Muscle of leg (tissue), 11 donors: ENCODE results near the gene PNLIPRP2. TPM values are rescaled to one million over a fixed set of nuclear protein-coding genes. Genes with fewer than 3 reads are reported as not detected.

Source experiments
- DNase-seq: peaks from one replicate; pipeline ENCODE4 v3.0.0; 2013
- H3K27ac ChIP-seq: one replicate; pipeline ENCODE4 v1.5.1; 2013; ENCODE audit warnings: mild to moderate bottlenecking, low read length, control low read depth
- H3K27me3 ChIP-seq: one replicate; pipeline ENCODE4 v1.6.1; 2013; ENCODE audit warnings: low read length; ENCODE audit not compliant: control insufficient read depth, insufficient read depth
- H3K36me3 ChIP-seq: one replicate; pipeline ENCODE4 v1.6.1; 2013; ENCODE audit warnings: low read length; ENCODE audit not compliant: control insufficient read depth, insufficient read depth
- H3K4me1 ChIP-seq: one replicate; pipeline ENCODE4 v1.6.1; 2013; ENCODE audit warnings: low read length; ENCODE audit not compliant: control insufficient read depth, insufficient read depth
- H3K4me3 ChIP-seq: one replicate; pipeline ENCODE4 v1.5.1; 2013; ENCODE audit warnings: low read length, control low read depth
- H3K9me3 ChIP-seq: replicated peaks from 2 replicates; pipeline ENCODE4 v1.6.1; 2013; ENCODE audit warnings: low read depth, low read length; ENCODE audit not compliant: control insufficient read depth
- WGBS: methylation state at CpG from one replicate; pipeline ENCODE4 v1.1.5; 2013; ENCODE audit warnings: missing lambda C conversion rate; ENCODE audit not compliant: insufficient coverage; 5-methylcytosine and 5-hydroxymethylcytosine counted together
- polyA plus RNA-seq, 8 donors: library from polyadenylated mRNA; unstranded; fragments of 120-200 nt; gene quantifications; one replicate each; pipeline versions ENCODE4 v1.2.1 to v1.2.3, GENCODE V29; 2013; ENCODE audit warnings: inconsistent platforms in 1 of 8, low replicate concordance in 1 of 8; ENCODE audit not compliant: insufficient read length in 8 of 8, insufficient read depth in 1 of 8
- total RNA-seq: library from RNA; stranded (reverse); fragments of 120-200 nt; gene quantifications from one replicate; pipeline ENCODE4 v1.2.4, GENCODE V29; 2013

The PNLIPRP2 gene
- total and polyA plus RNA-seq, 9 donors, result 0.20 to 0.51 (median 0.46) TPM; not detected in 3

GRCh38 chr10:116653885-116654284 lies 33.1 kb downstream of the PNLIPRP2 start:
- Histone ChIP-seq H3K4me3 (no peak overlapping the region), H3K27ac (no peak overlapping the region), H3K9me3 (peaks cover 5% of the 10 kb centered on the region), H3K4me1 (no peaks in the 10 kb centered on the region), H3K36me3 (no peaks in the 10 kb centered on the region), H3K27me3 (peaks cover 2% of the 10 kb centered on the region)
- no CpG with 5 or more reads among the region's 1 CpG for WGBS
- DNase-seq, result no peak

GRCh38 chr10:116654816-116655215 lies 34.1 kb downstream of the PNLIPRP2 start:
- Histone ChIP-seq H3K4me3 (no peak overlapping the region), H3K9me3 (peaks cover 3% of the 10 kb centered on the region), H3K36me3 (no peaks in the 10 kb centered on the region), H3K27me3 (peaks cover 2% of the 10 kb centered on the region), H3K27ac (no peak overlapping the region), H3K4me1 (no peaks in the 10 kb centered on the region)
- no CpG with 5 or more reads among the region's 4 CpGs for WGBS
- DNase-seq, result no peak

GRCh38 chr10:116655568-116655967 lies 34.8 kb downstream of the PNLIPRP2 start:
- no peaks in the 10 kb centered on the region for H3K9me3 ChIP-seq
- no peaks in the 10 kb centered on the region for H3K36me3 ChIP-seq
- peaks cover 2% of the 10 kb centered on the region for H3K27me3 ChIP-seq
- no peak overlapping the region for H3K4me3 ChIP-seq
- no peak for DNase-seq
- 40% methylated on average over 1 of the region's 2 CpGs for WGBS
- no peak overlapping the region for H3K27ac ChIP-seq
- no peaks in the 10 kb centered on the region for H3K4me1 ChIP-seq

- no CpG with 5 or more reads among the region's 4 CpGs for WGBS
- no peaks in the 10 kb centered on the region for H3K4me1 ChIP-seq
- DNase-seq, result no peak
- no peak overlapping the region for H3K4me3 ChIP-seq
- no peak overlapping the region for H3K27ac ChIP-seq
- no peaks in the 10 kb centered on the region for H3K36me3 ChIP-seq
- H3K27me3 ChIP-seq, result peaks cover 2% of the 10 kb centered on the region
- no peaks in the 10 kb centered on the region for H3K9me3 ChIP-seq
Measured at GRCh38 chr10:116656044-116656443, 35.3 kb downstream of the PNLIPRP2 start.

- Histone ChIP-seq H3K27me3 (peaks cover 2% of the 10 kb centered on the region), H3K4me3 (no peak overlapping the region), H3K36me3 (no peaks in the 10 kb centered on the region), H3K27ac (no peak overlapping the region), H3K9me3 (no peaks in the 10 kb centered on the region), H3K4me1 (no peaks in the 10 kb centered on the region)
- no peak for DNase-seq
- 100% methylated on average over 2 of the region's 5 CpGs for WGBS
Measured at GRCh38 chr10:116657863-116658551, 37.3 kb downstream of the PNLIPRP2 start.

- Histone ChIP-seq H3K36me3 (no peaks in the 10 kb centered on the region), H3K4me3 (no peak overlapping the region), H3K9me3 (no peaks in the 10 kb centered on the region), H3K27me3 (peaks cover 2% of the 10 kb centered on the region), H3K4me1 (no peaks in the 10 kb centered on the region), H3K27ac (no peak overlapping the region)
- 85% methylated on average over 3 of the region's 10 CpGs for WGBS
- DNase-seq, result no peak
Measured at GRCh38 chr10:116659049-116659670, 38.4 kb downstream of the PNLIPRP2 start.

- Histone ChIP-seq H3K36me3 (no peaks in the 10 kb centered on the region), H3K4me3 (no peak overlapping the region), H3K9me3 (no peaks in the 10 kb centered on the region), H3K27me3 (peaks cover 2% of the 10 kb centered on the region), H3K27ac (no peak overlapping the region), H3K4me1 (peaks cover 7% of the 10 kb centered on the region)
- no peak for DNase-seq
- 11% methylated on average over 5 of the region's 5 CpGs for WGBS
Measured at GRCh38 chr10:116660860-116661259, 40.1 kb downstream of the PNLIPRP2 start.

GRCh38 chr10:116663342-116663741 lies 42.6 kb downstream of the PNLIPRP2 start:
- peaks cover 5% of the 10 kb centered on the region for H3K9me3 ChIP-seq
- peaks cover 13% of the 10 kb centered on the region for H3K4me1 ChIP-seq
- no peak overlapping the region for H3K27ac ChIP-seq
- H3K36me3 ChIP-seq, result no peaks in the 10 kb centered on the region
- H3K27me3 ChIP-seq, result peaks cover 2% of the 10 kb centered on the region
- WGBS, result 90% methylated on average over 6 of the region's 7 CpGs
- H3K4me3 ChIP-seq, result no peak overlapping the region
- DNase-seq, result no peak

GRCh38 chr10:116664631-116665030 lies 43.9 kb downstream of the PNLIPRP2 start:
- no peaks in the 10 kb centered on the region for H3K36me3 ChIP-seq
- peaks cover 5% of the 10 kb centered on the region for H3K9me3 ChIP-seq
- peaks cover 2% of the 10 kb centered on the region for H3K27me3 ChIP-seq
- H3K4me1 ChIP-seq, result peaks cover 13% of the 10 kb centered on the region
- WGBS, result 86% methylated on average over 5 of the region's 5 CpGs
- DNase-seq, result no peak
- no peak overlapping the region for H3K4me3 ChIP-seq
- H3K27ac ChIP-seq, result no peak overlapping the region

- Histone ChIP-seq H3K4me1 (peaks cover 16% of the 10 kb centered on the region), H3K9me3 (peaks cover 5% of the 10 kb centered on the region), H3K36me3 (no peaks in the 10 kb centered on the region), H3K27ac (peak overlapping the region; percentile 71), H3K27me3 (peaks cover 8% of the 10 kb centered on the region), H3K4me3 (no peak overlapping the region)
- DNase-seq, result peak; percentile 93
- WGBS, result 26% methylated on average over 10 of the region's 13 CpGs
Measured at GRCh38 chr10:116665541-116666125, 44.9 kb downstream of the PNLIPRP2 start.
